Measurements from ENCODE around the gene OR2T1. TPM values are rescaled to one million over a fixed set of nuclear protein-coding genes. Genes with fewer than 3 reads are reported as not detected.

Gene OR2T1
- total and polyA plus RNA-seq, 9 of the 15 experiments (the other 6 are each of a cell fraction or from before 2014, with no cell fraction given), result not detected

- TF ChIP-seq, protein P1, sequence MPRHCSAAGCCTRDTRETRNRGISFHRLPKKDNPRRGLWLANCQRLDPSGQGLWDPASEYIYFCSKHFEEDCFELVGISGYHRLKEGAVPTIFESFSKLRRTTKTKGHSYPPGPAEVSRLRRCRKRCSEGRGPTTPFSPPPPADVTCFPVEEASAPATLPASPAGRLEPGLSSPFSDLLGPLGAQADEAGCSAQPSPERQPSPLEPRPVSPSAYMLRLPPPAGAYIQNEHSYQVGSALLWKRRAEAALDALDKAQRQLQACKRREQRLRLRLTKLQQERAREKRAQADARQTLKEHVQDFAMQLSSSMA (CRISPR knock-in tag; IDR thresholded peaks at IDR 0.05), result no peak
These were observed 25.9 kb upstream of the OR2T1 start (continued) for GRCh38 chr1:248376916-248377315.

GRCh38 chr1:248380854-248381253 lies 22.0 kb upstream of the OR2T1 start:
- no peaks in the 10 kb centered on the region for H3K27me3 ChIP-seq (ENCODE audit: control insufficient read depth in 2 of 2, insufficient read depth in 2 of 2, low read length in 2 of 2)
- H3K9me1 ChIP-seq (ENCODE audit: control insufficient read depth, insufficient read depth, low read length), result no peaks in the 10 kb centered on the region
- FAIRE-seq, result no peak
- no peak overlapping the region for H3K9ac ChIP-seq (ENCODE audit: insufficient read depth in 1 of 2, low read depth in 2 of 2, low read length in 2 of 2)
- POLR2A ChIA-PET, result no interaction called here
- intact Hi-C loops (cut with micrococcal nuclease), result no loop called here
- H4K20me1 ChIP-seq (replicated peaks; ENCODE audit: control insufficient read depth, insufficient read depth, low read length), result no peaks in the 10 kb centered on the region
- TF ChIP-seq, protein P2, sequence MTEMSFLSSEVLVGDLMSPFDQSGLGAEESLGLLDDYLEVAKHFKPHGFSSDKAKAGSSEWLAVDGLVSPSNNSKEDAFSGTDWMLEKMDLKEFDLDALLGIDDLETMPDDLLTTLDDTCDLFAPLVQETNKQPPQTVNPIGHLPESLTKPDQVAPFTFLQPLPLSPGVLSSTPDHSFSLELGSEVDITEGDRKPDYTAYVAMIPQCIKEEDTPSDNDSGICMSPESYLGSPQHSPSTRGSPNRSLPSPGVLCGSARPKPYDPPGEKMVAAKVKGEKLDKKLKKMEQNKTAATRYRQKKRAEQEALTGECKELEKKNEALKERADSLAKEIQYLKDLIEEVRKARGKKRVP (CRISPR knock-in tag; IDR thresholded peaks at IDR 0.05), result peak; percentile 51; the same call in 1 of the 2 replicates
- no peak for TF ChIP-seq TARDBP (IDR thresholded peaks at IDR 0.05)
- peak in 1 of 2 experiments; percentile 82; a peak in 2 of 4 replicates for TF ChIP-seq FOXA3 (CRISPR knock-in tag; conservative IDR thresholded peaks at IDR 0.05 in 1 of 2, IDR thresholded peaks at IDR 0.05 in 1 of 2)
- no peak for TF ChIP-seq CEBPG (CRISPR knock-in tag; IDR thresholded peaks at IDR 0.05)
- TF ChIP-seq CEBPG (tag; conservative IDR thresholded peaks at IDR 0.05 in 1 of 2, IDR thresholded peaks at IDR 0.05 in 1 of 2), result peak in 1 of 2 experiments; percentile 36; a peak in 1 of 4 replicates
- 0 out of 2 replicates have a peak, but pooled peaks have one; percentile 15 for TF ChIP-seq GABPA (tag; conservative IDR thresholded peaks at IDR 0.05; ENCODE audit: low read depth)
- CTCF ChIA-PET (ENCODE audit: low intra/inter-chr PET ratio), result no interaction called here
- no peak overlapping the region for H3K27ac ChIP-seq (ENCODE audit: extremely low read depth, low read depth, low read length)
- H3K79me2 ChIP-seq (ENCODE audit: control insufficient read depth, insufficient read depth, low read length), result no peaks in the 10 kb centered on the region
- H3K9me3 ChIP-seq (replicated peaks; ENCODE audit: control insufficient read depth, insufficient read depth, low read depth, low read length), result no peaks in the 10 kb centered on the region
- H3K4me2 ChIP-seq (ENCODE audit: insufficient read depth, low read length), result no peak overlapping the region
- no peak overlapping the region for H2AFZ ChIP-seq (ENCODE audit: low read depth, low read length)
- H3K4me3 ChIP-seq, result no peak overlapping the region
- WGBS (ENCODE audit: insufficient coverage, low coverage, missing lambda C conversion rate), result 5% methylated on average over 3 of the region's 3 CpGs
- H3K4me1 ChIP-seq (replicated peaks in 1 of 2; ENCODE audit: control insufficient read depth in 2 of 2, insufficient read depth in 2 of 2, low read length in 2 of 2), result no peaks in the 10 kb centered on the region
- BruUV-seq (replicated peaks), result no TSS peak
- no peak for DNase-seq (ENCODE audit: extremely low read depth in 1 of 4, low spot score in 3 of 4)
- in situ Hi-C loops (cut with MboI), result no loop called here
- ATAC-seq, result no peak
- H3K36me3 ChIP-seq (ENCODE audit: control insufficient read depth, insufficient read depth, low read length), result no peaks in the 10 kb centered on the region
